Fibroblast of lung (primary cell): ENCODE data around the gene MAOA. TPM values are rescaled to one million over a fixed set of nuclear protein-coding genes. Genes with fewer than 3 reads are reported as not detected.

Experiments
- DNase-seq, 2 donors: peaks; one replicate each; pipeline versions ENCODE4 v3.0.0 to v3.0.0-alpha.2; 2010; ENCODE audit warnings: low read depth in 2 of 2
- H2AFZ ChIP-seq: 2 replicates; pipeline ENCODE4 v1.5.1; 2012; ENCODE audit warnings: low read length, control low read depth, inconsistent platforms
- H3K27ac ChIP-seq: 2 replicates; pipeline ENCODE4 v1.5.1; 2011; ENCODE audit warnings: low read length, control low read depth; ENCODE audit not compliant: insufficient read depth
- H3K27me3 ChIP-seq: 2 replicates; pipeline ENCODE4 v1.5.1; 2011; ENCODE audit warnings: mild to moderate bottlenecking, low read length; ENCODE audit not compliant: control insufficient read depth, insufficient read depth
- H3K36me3 ChIP-seq: 2 replicates; pipeline ENCODE4 v1.5.1; 2011; ENCODE audit warnings: low read length; ENCODE audit not compliant: control insufficient read depth, insufficient read depth
- H3K4me1 ChIP-seq: 2 replicates; pipeline ENCODE4 v1.5.1; 2011; ENCODE audit warnings: low read length; ENCODE audit not compliant: control insufficient read depth, insufficient read depth; ENCODE audit errors: extremely low read depth
- H3K4me2 ChIP-seq: 2 replicates; pipeline ENCODE4 v1.5.1; 2011; ENCODE audit warnings: low read length, control low read depth; ENCODE audit not compliant: insufficient read depth; ENCODE audit errors: extremely low read depth
- H3K4me3 ChIP-seq, 4 experiments: fragments of 200-600 bp in 1 of 4; sonication (generic) in 1 of 4; replicated peaks in 1 of 4; 2 replicates each; pipeline ENCODE4 v1.5.1; 2011 to 2016; ENCODE audit warnings: low read length in 4 of 4, low read depth in 3 of 4, mild to moderate bottlenecking in 3 of 4, control low read depth in 2 of 4, inconsistent platforms in 1 of 4, mixed read lengths in 1 of 4; ENCODE audit not compliant: insufficient read depth in 1 of 4; ENCODE audit errors: control extremely low read depth in 1 of 4
- H3K79me2 ChIP-seq: 2 replicates; pipeline ENCODE4 v1.5.1; 2012; ENCODE audit warnings: mild to moderate bottlenecking, low read length, inconsistent platforms; ENCODE audit not compliant: control insufficient read depth, insufficient read depth
- H3K9ac ChIP-seq: 2 replicates; pipeline ENCODE4 v1.5.1; 2011; ENCODE audit warnings: mild to moderate bottlenecking, low read length, control low read depth; ENCODE audit not compliant: insufficient read depth
- H3K9me3 ChIP-seq: 2 replicates; pipeline ENCODE4 v1.5.1; 2012; ENCODE audit warnings: low read depth, low read length; ENCODE audit not compliant: control insufficient read depth, insufficient read depth
- H4K20me1 ChIP-seq: 2 replicates; pipeline ENCODE4 v1.5.1; 2011; ENCODE audit warnings: low read length; ENCODE audit not compliant: control insufficient read depth, insufficient read depth; ENCODE audit errors: extremely low read depth
- EZH2 ChIP-seq: IDR thresholded peaks from 2 replicates; pipeline ENCODE4 v1.5.1; 2012; ENCODE audit warnings: low read length, control low read depth, mild to moderate bottlenecking; ENCODE audit errors: missing control alignments
- polyA plus RNA-seq, 2 donors: library from polyadenylated mRNA; depleted of rRNA in 1 of 2; stranded (reverse) in 1 of 2; unstranded in 1 of 2; fragments of >200 nt; gene quantifications; 2 replicates each; pipeline ENCODE4 v1.2.1, GENCODE V29; 2011 to 2012; ENCODE audit warnings: missing spikeins in 1 of 2
- total RNA-seq: library from RNA; depleted of rRNA; stranded (reverse); fragments of >200 nt; gene quantifications from 2 replicates; pipeline ENCODE4 v1.2.1, GENCODE V29; 2014
- TF ChIP-seq, protein P1 (sequence below), 2 donors: IDR thresholded peaks in 1 of 2; conservative IDR thresholded peaks in 1 of 2; 1 replicate in 1 of 2; 2 replicates in 1 of 2; pipeline ENCODE4 v1.5.1; 2011 to 2012; ENCODE audit warnings: low read length in 2 of 2, control low read depth in 1 of 2, inconsistent platforms in 1 of 2, low read depth in 1 of 2, mild to moderate bottlenecking in 1 of 2

MAOA gene
- total and polyA plus RNA-seq, 2 donors (not counting 1 experiment from before 2014, with no cell fraction given) = 12.8 to 27.6 TPM

DNA sequence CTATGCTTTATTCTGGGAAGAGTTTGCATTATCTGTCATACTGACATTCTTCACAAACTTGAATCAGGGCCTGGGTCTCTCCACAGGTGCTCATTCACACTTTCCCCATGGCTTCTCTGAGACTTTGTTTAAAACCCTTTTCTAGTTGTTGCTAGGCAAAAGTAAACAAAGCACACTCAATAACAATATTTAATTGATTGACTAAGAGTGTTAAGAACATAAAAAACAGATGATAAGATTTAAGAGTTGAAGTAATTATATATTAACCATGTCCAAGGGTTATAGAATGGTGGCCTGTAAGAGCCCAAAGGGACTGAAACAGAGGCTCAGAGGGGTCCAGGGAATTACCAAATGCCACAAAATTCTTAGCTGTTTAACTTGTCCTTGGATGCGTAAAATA lies 7.1 kb downstream of the MAOA start:
- no peak for DNase-seq
- Histone ChIP-seq H4K20me1 (no peaks in the 10 kb centered on the region), H3K9ac (no peak overlapping the region), H3K4me2 (no peak overlapping the region), H3K9me3 (no peaks in the 10 kb centered on the region), H3K27ac (no peak overlapping the region), H3K79me2 (no peaks in the 10 kb centered on the region), H3K4me3 (no peak overlapping the region), H2AFZ (no peak overlapping the region), H3K4me1 (no peaks in the 10 kb centered on the region), H3K27me3 (no peaks in the 10 kb centered on the region), H3K36me3 (no peaks in the 10 kb centered on the region)
- TF ChIP-seq, protein P1, sequence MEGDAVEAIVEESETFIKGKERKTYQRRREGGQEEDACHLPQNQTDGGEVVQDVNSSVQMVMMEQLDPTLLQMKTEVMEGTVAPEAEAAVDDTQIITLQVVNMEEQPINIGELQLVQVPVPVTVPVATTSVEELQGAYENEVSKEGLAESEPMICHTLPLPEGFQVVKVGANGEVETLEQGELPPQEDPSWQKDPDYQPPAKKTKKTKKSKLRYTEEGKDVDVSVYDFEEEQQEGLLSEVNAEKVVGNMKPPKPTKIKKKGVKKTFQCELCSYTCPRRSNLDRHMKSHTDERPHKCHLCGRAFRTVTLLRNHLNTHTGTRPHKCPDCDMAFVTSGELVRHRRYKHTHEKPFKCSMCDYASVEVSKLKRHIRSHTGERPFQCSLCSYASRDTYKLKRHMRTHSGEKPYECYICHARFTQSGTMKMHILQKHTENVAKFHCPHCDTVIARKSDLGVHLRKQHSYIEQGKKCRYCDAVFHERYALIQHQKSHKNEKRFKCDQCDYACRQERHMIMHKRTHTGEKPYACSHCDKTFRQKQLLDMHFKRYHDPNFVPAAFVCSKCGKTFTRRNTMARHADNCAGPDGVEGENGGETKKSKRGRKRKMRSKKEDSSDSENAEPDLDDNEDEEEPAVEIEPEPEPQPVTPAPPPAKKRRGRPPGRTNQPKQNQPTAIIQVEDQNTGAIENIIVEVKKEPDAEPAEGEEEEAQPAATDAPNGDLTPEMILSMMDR (conservative IDR thresholded peaks at IDR 0.05 in 1 of 2, IDR thresholded peaks at IDR 0.05 in 1 of 2; ENCODE audit: low read depth in 1 of 2, low read length in 2 of 2) = no peak
- TF ChIP-seq EZH2 = no peak

DNA sequence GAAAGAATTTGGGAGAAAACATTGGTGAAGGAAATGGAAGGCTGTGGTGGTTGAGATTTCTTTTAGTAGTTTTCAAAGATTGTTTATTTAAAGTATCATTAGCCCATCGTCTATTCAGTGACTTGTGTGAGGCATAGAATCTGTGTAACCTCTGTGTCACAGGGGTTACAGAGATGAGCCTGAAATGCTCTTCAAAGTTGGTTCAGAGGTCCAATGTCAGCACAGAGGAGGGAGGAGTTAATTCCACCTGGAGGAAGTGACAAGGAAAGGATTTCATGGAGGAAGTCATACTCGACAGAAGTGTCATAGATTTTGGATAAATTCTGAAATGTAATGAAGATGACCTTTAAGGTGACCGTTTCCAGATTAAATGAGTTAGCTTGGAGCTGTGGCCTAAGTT lies 8.2 kb downstream of the MAOA start:
- no peak for DNase-seq
- Histone ChIP-seq H3K27ac (no peak overlapping the region), H3K36me3 (no peaks in the 10 kb centered on the region), H3K4me2 (no peak overlapping the region), H3K9ac (no peak overlapping the region), H3K27me3 (no peaks in the 10 kb centered on the region), H3K4me1 (no peaks in the 10 kb centered on the region), H3K9me3 (no peaks in the 10 kb centered on the region), H4K20me1 (no peaks in the 10 kb centered on the region), H3K79me2 (no peaks in the 10 kb centered on the region), H2AFZ (no peak overlapping the region), H3K4me3 (no peak overlapping the region)
- TF ChIP-seq EZH2 = no peak
- TF ChIP-seq, protein P1 (conservative IDR thresholded peaks at IDR 0.05 in 1 of 2, IDR thresholded peaks at IDR 0.05 in 1 of 2; ENCODE audit: low read depth in 1 of 2, low read length in 2 of 2) = no peak

DNA sequence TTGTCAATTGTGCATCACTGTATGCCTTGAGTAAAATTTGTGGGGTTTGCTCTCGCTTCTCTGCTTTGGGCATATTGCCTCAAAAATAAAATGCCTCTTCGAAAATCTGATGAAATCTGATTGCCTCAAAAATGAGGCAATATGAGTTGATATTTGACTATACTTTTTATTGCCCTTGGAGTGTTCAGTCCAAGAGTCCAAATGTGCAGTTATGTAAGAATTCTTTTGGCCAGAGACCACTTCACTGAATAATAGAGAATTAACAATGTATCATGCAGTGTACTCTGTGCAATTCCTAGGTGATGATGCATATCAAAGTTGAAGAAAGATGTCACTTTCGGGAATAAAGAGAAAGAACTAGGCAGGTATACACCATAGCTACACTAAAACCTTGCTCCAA lies 8.6 kb downstream of the MAOA start:
- no peak for DNase-seq
- Histone ChIP-seq H3K27ac (no peak overlapping the region), H3K4me1 (no peaks in the 10 kb centered on the region), H3K79me2 (no peaks in the 10 kb centered on the region), H3K9ac (no peak overlapping the region), H2AFZ (no peak overlapping the region), H4K20me1 (no peaks in the 10 kb centered on the region), H3K36me3 (no peaks in the 10 kb centered on the region), H3K9me3 (no peaks in the 10 kb centered on the region), H3K4me3 (no peak overlapping the region), H3K4me2 (no peak overlapping the region), H3K27me3 (no peaks in the 10 kb centered on the region)
- TF ChIP-seq, protein P1 (conservative IDR thresholded peaks at IDR 0.05 in 1 of 2, IDR thresholded peaks at IDR 0.05 in 1 of 2; ENCODE audit: low read depth in 1 of 2, low read length in 2 of 2) = no peak
- no peak for TF ChIP-seq EZH2
